CD8-positive, alpha-beta memory T cell (primary cell): Measurements from ENCODE around the gene LRRC72. TPM values are rescaled to one million over a fixed set of nuclear protein-coding genes. Genes with fewer than 3 reads are reported as not detected.
A peak's percentile ranks its signal among the peaks of the same experiment; 100 is the strongest.
"Not testable (repeated sequence)": the region's sequence is repeated elsewhere in the genome, so short reads cannot be mapped to it uniquely, and the experiment has no call there.

Source experiments
- CTCF ChIA-PET: fragments of 350-600 bp; sonication (Branson Sonifier 250); formaldehyde crosslinking; loops from one replicate; lab custom pipeline; 2021; ENCODE audit warnings: antibody characterized with exemption; lab: Charles Lee
- POLR2A ChIA-PET: fragments of 350-600 bp; sonication (Branson Sonifier 250); formaldehyde crosslinking; loops from one replicate; lab custom pipeline; 2021; ENCODE audit warnings: antibody characterized with exemption; lab: Charles Lee
- DNase-seq, 5 donors: peaks; one replicate each; pipeline versions ENCODE4 v3.0.0 to v3.0.0-alpha.2; 2020 to 2022; ENCODE audit warnings: mixed read lengths in 1 of 5
- H3K27ac ChIP-seq: one replicate; pipeline ENCODE4 v1.7.0; 2013; ENCODE audit warnings: low read depth, mild to moderate bottlenecking, low read length, moderate library complexity
- H3K27me3 ChIP-seq: 2 replicates; pipeline ENCODE4 v1.7.0; 2013; ENCODE audit warnings: low read length, mild to moderate bottlenecking; ENCODE audit not compliant: insufficient read depth, poor library complexity, severe bottlenecking
- H3K36me3 ChIP-seq: 2 replicates; pipeline ENCODE4 v1.7.0; 2013; ENCODE audit warnings: mild to moderate bottlenecking, low read length, moderate library complexity; ENCODE audit not compliant: insufficient read depth
- H3K4me1 ChIP-seq: 2 replicates; pipeline ENCODE4 v1.7.0; 2013; ENCODE audit warnings: mild to moderate bottlenecking, low read length, moderate library complexity; ENCODE audit not compliant: insufficient read depth
- H3K4me3 ChIP-seq: 2 replicates; pipeline ENCODE4 v1.7.0; 2013; ENCODE audit warnings: mild to moderate bottlenecking, low read length
- H3K9me3 ChIP-seq: 2 replicates; pipeline ENCODE4 v1.7.0; 2013; ENCODE audit warnings: mild to moderate bottlenecking, low read length
- H3K27ac Mint-ChIP-seq, 8 donors: one replicate each; pipeline ENCODE4 v1.8.0; 2020 to 2021; ENCODE audit warnings: mixed read lengths in 8 of 8, mild to moderate bottlenecking in 6 of 8, inconsistent platforms in 3 of 8, moderate library complexity in 3 of 8
- H3K27me3 Mint-ChIP-seq, 2 donors: one replicate each; pipeline ENCODE4 v1.8.0; 2020 to 2021; ENCODE audit warnings: mixed read lengths in 2 of 2, mild to moderate bottlenecking in 1 of 2, moderate library complexity in 1 of 2
- H3K36me3 Mint-ChIP-seq, 3 donors: one replicate each; pipeline ENCODE4 v1.8.0; 2020 to 2021; ENCODE audit warnings: mixed read lengths in 3 of 3, inconsistent platforms in 1 of 3, mild to moderate bottlenecking in 1 of 3
- H3K4me1 Mint-ChIP-seq, 3 donors: one replicate each; pipeline ENCODE4 v1.8.0; 2020 to 2021; ENCODE audit warnings: mixed read lengths in 3 of 3, inconsistent platforms in 1 of 3, mild to moderate bottlenecking in 1 of 3
- H3K4me3 Mint-ChIP-seq, 7 donors: one replicate each; pipeline ENCODE4 v1.8.0; 2020 to 2021; ENCODE audit warnings: mixed read lengths in 7 of 7, mild to moderate bottlenecking in 6 of 7, moderate library complexity in 4 of 7, inconsistent platforms in 2 of 7
- H3K9me3 Mint-ChIP-seq, 5 donors: one replicate each; pipeline ENCODE4 v1.8.0; 2020 to 2022; ENCODE audit warnings: mixed read lengths in 5 of 5, mild to moderate bottlenecking in 3 of 5, moderate library complexity in 2 of 5, inconsistent platforms in 1 of 5
- polyA plus RNA-seq: library from polyadenylated mRNA; unstranded; fragments of 300-500 nt; fragmentation: Illumina TruSeq; gene quantifications from one replicate; pipeline ENCODE4 v1.2.3, GENCODE V29; 2021
- total RNA-seq, 2 experiments: library from RNA; stranded (reverse); gene quantifications; one replicate each; pipeline ENCODE4 v1.2.3, GENCODE V29; 2021

LRRC72 gene
- total and polyA plus RNA-seq, 3 experiments from 2014 or later: not detected

DNA sequence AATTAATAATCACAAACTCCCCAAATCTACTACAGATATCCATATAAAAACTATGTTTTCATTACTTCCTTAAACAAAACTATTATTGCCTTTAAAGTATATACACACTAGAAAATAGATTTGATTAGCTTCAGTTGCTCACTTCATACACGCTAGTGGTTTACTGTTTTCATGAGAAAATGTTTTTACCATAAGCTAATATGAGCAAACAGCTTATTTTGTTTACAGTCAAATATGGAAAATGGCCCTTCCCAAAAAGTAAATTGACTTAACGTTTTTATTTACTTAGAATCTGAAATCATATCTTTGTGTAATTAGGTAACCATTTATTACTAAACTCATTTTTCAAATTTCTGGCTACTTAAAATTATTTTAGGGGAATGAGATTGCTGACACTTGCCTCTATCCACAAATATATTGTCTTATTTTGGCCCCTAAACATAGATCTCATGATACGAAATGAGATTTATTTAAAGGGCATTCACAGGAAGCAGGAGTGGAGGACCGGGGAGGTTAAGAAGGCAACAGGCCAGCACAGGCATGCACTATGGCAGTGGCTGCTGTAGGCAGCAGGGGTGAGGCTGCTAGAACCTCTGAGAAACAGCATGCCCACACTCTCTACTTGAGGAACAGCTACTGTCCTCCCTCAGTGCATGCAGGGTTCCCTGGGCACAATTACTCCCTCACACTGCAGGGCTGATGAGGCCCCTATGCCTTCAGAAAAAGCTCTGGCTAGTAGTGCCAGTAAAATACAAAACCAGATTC lies 31.5 kb upstream of the LRRC72 start:
- H3K4me3 Mint-ChIP-seq: no peak overlapping the region
- no peaks in the 10 kb centered on the region for H3K4me1 ChIP-seq
- ChIA-PET POLR2A (no interaction called here), CTCF (no interaction called here)
- H3K27me3 ChIP-seq: no peaks in the 10 kb centered on the region
- no peaks in the 10 kb centered on the region for H3K36me3 ChIP-seq
- H3K27ac Mint-ChIP-seq: no peak overlapping the region
- H3K36me3 Mint-ChIP-seq: no peaks in the 10 kb centered on the region
- no peaks in the 10 kb centered on the region for H3K9me3 ChIP-seq
- no peak for DNase-seq
- H3K27me3 Mint-ChIP-seq: peaks cover 2 to 9% of the 10 kb centered on the region in 2 donors
- no peaks in the 10 kb centered on the region for H3K9me3 Mint-ChIP-seq
- no peak overlapping the region for H3K4me3 ChIP-seq
- no peaks in the 10 kb centered on the region for H3K4me1 Mint-ChIP-seq
- H3K27ac ChIP-seq: no peak overlapping the region

DNA sequence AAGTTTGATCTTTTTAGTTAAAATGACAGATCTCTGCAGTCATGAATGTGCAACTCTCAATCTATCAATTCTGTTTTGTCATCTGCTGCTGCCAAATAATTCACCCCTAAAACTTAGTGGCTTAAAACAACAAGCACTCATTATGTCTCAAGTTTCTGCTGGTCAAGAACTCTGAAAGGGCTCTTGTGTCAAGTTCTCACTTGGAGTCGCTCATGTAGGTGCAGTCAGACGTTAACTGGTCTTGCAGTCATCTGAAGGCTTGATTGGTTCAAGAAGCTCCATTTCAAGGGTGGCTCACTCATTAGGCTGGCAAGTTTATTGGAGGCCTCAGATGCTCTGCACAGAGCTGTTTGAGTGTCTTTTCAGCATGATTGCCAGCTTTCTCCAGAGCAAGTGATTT lies 28.5 kb upstream of the LRRC72 start:
- H3K4me1 ChIP-seq: no peaks in the 10 kb centered on the region
- Mint-ChIP-seq H3K9me3 (no peaks in the 10 kb centered on the region), H3K36me3 (no peaks in the 10 kb centered on the region), H3K4me1 (no peaks in the 10 kb centered on the region), H3K27ac (no peak overlapping the region), H3K27me3 (peaks cover 5 to 8% of the 10 kb centered on the region in 2 donors), H3K4me3 (no peak overlapping the region)
- H3K27me3 ChIP-seq: no peaks in the 10 kb centered on the region
- no peak overlapping the region for H3K4me3 ChIP-seq
- H3K36me3 ChIP-seq: no peaks in the 10 kb centered on the region
- CTCF ChIA-PET: no interaction called here
- no peaks in the 10 kb centered on the region for H3K9me3 ChIP-seq
- no peak for DNase-seq
- POLR2A ChIA-PET: no interaction called here
- H3K27ac ChIP-seq: no peak overlapping the region

DNA sequence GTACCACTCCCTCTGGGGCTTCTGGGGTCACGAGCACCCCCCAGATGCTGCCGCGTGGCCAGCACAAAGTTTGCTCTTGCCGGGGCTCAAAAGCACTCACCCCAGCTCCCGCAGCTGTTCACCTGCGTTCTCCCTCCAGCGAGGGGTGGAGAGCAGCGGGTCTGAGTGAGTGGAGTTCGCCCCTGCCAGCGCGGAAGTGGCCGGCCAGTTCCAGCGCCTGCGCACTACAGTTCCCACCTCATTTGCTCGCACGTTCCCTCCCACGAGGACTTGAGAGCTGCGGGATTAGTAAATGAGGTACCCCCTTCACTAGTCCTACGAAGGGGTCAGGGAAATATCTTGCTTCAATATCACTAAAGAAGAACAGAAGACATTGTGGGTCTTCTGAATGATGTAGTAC lies 24.3 kb upstream of the LRRC72 start:
- no peak overlapping the region for H3K4me3 ChIP-seq
- Mint-ChIP-seq H3K4me3 (no peak overlapping the region), H3K4me1 (no peaks in the 10 kb centered on the region), H3K9me3 (no peaks in the 10 kb centered on the region), H3K27me3 (peaks cover 4 to 5% of the 10 kb centered on the region in 2 donors), H3K27ac (no peak overlapping the region), H3K36me3 (no peaks in the 10 kb centered on the region)
- H3K9me3 ChIP-seq: no peaks in the 10 kb centered on the region
- CTCF ChIA-PET: interaction anchor here (1.4 kb wide), 1 partner anchor 63 kb away, joined by 3 read pairs; no protein-coding TSS in a partner anchor
- no peaks in the 10 kb centered on the region for H3K36me3 ChIP-seq
- H3K4me1 ChIP-seq: no peaks in the 10 kb centered on the region
- POLR2A ChIA-PET: no interaction called here
- DNase-seq: no peak
- no peak overlapping the region for H3K27ac ChIP-seq
- H3K27me3 ChIP-seq: no peaks in the 10 kb centered on the region

- no peak overlapping the region for H3K27ac ChIP-seq
- Mint-ChIP-seq H3K27me3 (peaks cover 4 to 5% of the 10 kb centered on the region in 2 donors), H3K4me1 (no peaks in the 10 kb centered on the region), H3K27ac (no peak overlapping the region), H3K4me3 (no peak overlapping the region), H3K36me3 (no peaks in the 10 kb centered on the region), H3K9me3 (peaks cover 0 to 2% (median 0%) of the 10 kb centered on the region in 5 donors)
- DNase-seq: no peak
- H3K4me1 ChIP-seq: no peaks in the 10 kb centered on the region
- H3K4me3 ChIP-seq: no peak overlapping the region
- H3K36me3 ChIP-seq: no peaks in the 10 kb centered on the region
- no peaks in the 10 kb centered on the region for H3K9me3 ChIP-seq
- no peaks in the 10 kb centered on the region for H3K27me3 ChIP-seq
- ChIA-PET POLR2A (no interaction called here), CTCF (no interaction called here)
Measured at GRCh38 chr7:16504019-16504418, 22.6 kb upstream of the LRRC72 start.

- H3K27ac ChIP-seq, H3K9me3 Mint-ChIP-seq, CTCF ChIA-PET, H3K4me1 Mint-ChIP-seq, H3K4me3 Mint-ChIP-seq, H3K36me3 ChIP-seq, POLR2A ChIA-PET, H3K27me3 ChIP-seq, H3K36me3 Mint-ChIP-seq, H3K9me3 ChIP-seq, H3K4me3 ChIP-seq, H3K27ac Mint-ChIP-seq, DNase-seq, H3K4me1 ChIP-seq: not testable (repeated sequence)
- peaks cover 4 to 10% of the 10 kb centered on the region in 2 donors for H3K27me3 Mint-ChIP-seq
Measured at GRCh38 chr7:16506422-16506821, 20.2 kb upstream of the LRRC72 start.

DNA sequence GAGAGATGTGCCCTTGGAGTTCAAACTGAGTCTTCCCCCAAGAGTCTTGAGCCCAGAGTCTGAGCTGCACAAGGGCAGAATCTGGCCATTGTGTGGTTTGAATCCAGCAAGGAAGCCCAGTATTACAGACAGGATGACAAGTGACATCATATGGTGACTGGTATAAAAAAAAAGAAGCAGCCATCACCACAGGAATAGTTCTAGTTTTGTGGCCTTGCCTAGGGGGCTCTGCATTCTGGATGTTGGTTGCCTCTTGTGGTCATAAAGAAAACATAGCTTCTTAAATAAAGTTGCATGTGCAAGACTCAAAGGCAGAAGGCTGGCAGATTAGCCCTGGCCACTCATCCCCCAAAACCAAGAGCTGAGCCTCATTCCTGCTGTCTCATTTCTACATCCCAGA lies 16.8 kb upstream of the LRRC72 start:
- Histone ChIP-seq H3K9me3 (no peaks in the 10 kb centered on the region), H3K4me1 (no peaks in the 10 kb centered on the region), H3K36me3 (no peaks in the 10 kb centered on the region), H3K27me3 (no peaks in the 10 kb centered on the region), H3K27ac (no peak overlapping the region), H3K4me3 (no peak overlapping the region)
- no peak for DNase-seq
- Mint-ChIP-seq H3K27ac (peak overlapping the region in 1 of 8 donors; percentile 30), H3K36me3 (no peaks in the 10 kb centered on the region), H3K4me3 (no peak overlapping the region), H3K4me1 (no peaks in the 10 kb centered on the region), H3K9me3 (peaks cover 0 to 2% (median 0%) of the 10 kb centered on the region in 5 donors), H3K27me3 (peaks cover 0 to 5% of the 10 kb centered on the region in 2 donors)
- CTCF ChIA-PET: no interaction called here
- POLR2A ChIA-PET: no interaction called here

DNA sequence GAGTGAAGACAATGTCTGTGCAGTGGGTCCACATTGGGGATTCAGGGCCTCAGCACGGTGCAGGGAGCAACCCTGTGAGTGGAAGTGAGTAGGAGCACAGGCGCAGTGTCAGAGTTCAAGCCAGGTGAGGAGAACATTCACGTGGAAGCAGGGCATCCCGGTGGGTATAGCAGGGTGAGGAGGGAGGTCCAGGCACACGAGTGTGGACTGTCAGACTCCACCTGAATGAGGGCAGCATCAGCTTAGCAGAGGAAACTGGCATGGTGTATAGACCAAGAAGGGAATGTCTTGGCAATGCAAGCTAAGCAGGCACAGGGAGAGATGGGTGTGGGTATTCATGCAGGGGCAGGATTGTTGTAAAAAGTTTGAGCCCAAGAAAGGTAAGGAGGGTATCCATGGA lies 15.3 kb upstream of the LRRC72 start:
- DNase-seq: no peak
- Histone ChIP-seq H3K27me3 (no peaks in the 10 kb centered on the region), H3K27ac (no peak overlapping the region), H3K36me3 (no peaks in the 10 kb centered on the region), H3K4me1 (no peaks in the 10 kb centered on the region), H3K9me3 (no peaks in the 10 kb centered on the region), H3K4me3 (no peak overlapping the region)
- peak overlapping the region in 2 of 8 donors; percentile 27 to 93 for H3K27ac Mint-ChIP-seq
- POLR2A ChIA-PET: no interaction called here
- CTCF ChIA-PET: no interaction called here
- H3K36me3 Mint-ChIP-seq: no peaks in the 10 kb centered on the region
- H3K4me1 Mint-ChIP-seq: no peaks in the 10 kb centered on the region
- H3K4me3 Mint-ChIP-seq: no peak overlapping the region
- H3K27me3 Mint-ChIP-seq: peaks cover 0 to 5% of the 10 kb centered on the region in 2 donors
- peaks cover 0 to 2% (median 0%) of the 10 kb centered on the region in 5 donors for H3K9me3 Mint-ChIP-seq

DNA sequence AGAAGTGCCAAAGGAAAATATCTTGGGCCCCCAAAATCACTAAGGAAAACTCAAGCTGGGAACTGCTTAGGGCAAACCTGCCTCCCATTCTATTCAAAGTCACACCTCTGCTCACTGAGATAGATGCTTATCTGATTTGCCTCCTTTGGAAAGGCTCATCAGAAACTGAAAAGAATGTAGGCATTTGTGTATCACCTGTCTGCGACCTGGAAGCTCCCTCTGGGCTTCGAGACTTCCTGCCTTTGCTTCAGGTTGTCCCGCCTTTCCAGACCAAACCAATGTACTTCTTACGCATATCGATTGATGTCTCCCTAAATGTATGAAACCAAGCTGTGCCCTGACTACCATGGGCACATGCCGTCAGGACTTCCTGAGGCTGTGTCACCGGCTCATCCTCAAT lies 14.5 kb upstream of the LRRC72 start:
- Histone ChIP-seq H3K9me3 (no peaks in the 10 kb centered on the region), H3K27ac (no peak overlapping the region), H3K36me3 (no peaks in the 10 kb centered on the region), H3K4me1 (no peaks in the 10 kb centered on the region), H3K27me3 (no peaks in the 10 kb centered on the region), H3K4me3 (no peak overlapping the region)
- no peak overlapping the region for H3K27ac Mint-ChIP-seq
- H3K27me3 Mint-ChIP-seq: peaks cover 0 to 8% of the 10 kb centered on the region in 2 donors
- POLR2A ChIA-PET: no interaction called here
- no peaks in the 10 kb centered on the region for H3K36me3 Mint-ChIP-seq
- CTCF ChIA-PET: no interaction called here
- H3K4me1 Mint-ChIP-seq: no peaks in the 10 kb centered on the region
- no peak overlapping the region for H3K4me3 Mint-ChIP-seq
- H3K9me3 Mint-ChIP-seq: peaks cover 0 to 4% (median 0%) of the 10 kb centered on the region in 5 donors
- DNase-seq: no peak
